Measurements from ENCODE around the gene EVPLL.
"Not testable (repeated sequence)": the region's sequence is repeated elsewhere in the genome, so short reads cannot be mapped to it uniquely, and the experiment has no call there.

Gene EVPLL

DNA sequence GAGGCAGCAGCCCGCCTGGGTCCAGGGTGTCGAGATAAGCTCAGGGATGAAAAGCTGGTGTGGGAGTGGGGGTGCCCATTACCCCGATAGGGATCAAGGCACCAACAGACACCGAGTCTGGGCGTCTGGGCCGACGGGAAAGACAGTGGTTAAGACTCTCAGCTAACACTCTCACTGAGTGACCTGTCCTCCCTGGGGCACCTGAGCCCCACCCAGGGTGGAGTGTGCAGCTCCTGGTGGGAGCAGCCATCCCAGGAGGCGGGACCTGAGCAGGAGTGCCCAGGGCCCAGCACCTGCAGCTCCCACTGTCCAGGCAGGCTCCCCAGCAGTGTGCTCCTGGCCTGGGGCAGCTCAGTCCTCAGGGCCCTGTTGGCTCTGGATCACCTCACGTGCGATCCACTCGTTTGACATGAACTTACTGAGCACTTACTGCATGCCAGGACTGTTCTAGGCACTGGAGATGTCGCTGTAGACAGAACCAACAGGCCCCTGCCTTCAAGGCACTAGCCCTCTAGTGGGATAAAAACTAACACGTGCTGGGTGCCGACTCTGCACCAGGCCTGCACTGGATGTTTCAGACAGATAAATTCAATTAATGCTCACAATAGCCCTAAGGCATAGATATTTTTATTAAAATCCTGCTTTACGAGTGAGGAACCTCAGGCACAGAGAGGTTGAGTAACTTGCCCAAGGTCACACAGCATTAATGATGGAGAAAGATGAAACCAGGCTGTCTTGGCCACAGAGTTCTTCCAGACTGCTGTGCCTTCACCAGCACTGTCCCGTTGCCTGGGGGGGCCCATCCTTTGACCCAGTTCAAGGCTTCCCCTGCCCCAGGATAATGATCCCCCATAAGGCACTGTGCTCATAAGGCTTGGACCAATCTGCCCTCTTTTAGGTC, 1.9 kb downstream of the EVPLL start:
- no peak for DNase-seq

DNA sequence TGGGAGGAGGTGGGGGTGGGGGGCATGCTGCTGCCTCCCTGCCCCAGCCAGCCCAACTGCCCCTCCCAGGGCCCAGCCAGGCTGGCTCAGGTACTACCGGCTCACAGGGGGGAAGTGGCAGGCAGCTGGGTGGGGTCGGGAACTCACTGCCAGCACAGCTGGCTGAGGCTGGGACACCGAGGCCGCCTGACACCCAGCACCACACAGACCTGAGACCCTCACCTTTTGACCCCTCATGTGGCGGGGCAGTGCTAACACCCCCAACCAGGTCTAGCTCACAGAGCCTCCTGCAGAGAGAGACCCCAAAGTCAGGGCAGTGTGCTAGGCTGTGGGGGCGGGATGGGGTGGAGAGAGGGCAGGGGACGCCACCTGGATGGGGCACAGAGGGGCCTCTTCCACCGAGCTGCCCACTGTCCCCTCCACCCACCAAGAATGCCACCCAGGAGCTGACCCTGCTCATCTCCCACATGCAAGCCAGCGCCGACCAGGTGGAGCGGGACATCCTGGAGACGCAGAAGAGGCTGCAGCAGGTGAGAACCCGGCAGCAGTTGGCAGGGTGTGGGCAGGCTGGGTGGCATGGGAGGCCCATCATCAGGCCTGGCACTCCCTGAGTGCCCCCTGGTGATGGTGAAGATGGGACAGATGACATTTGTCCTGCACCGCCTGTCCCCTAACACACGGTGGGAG, 3.0 kb downstream of the EVPLL start:
- no peak for DNase-seq

DNA sequence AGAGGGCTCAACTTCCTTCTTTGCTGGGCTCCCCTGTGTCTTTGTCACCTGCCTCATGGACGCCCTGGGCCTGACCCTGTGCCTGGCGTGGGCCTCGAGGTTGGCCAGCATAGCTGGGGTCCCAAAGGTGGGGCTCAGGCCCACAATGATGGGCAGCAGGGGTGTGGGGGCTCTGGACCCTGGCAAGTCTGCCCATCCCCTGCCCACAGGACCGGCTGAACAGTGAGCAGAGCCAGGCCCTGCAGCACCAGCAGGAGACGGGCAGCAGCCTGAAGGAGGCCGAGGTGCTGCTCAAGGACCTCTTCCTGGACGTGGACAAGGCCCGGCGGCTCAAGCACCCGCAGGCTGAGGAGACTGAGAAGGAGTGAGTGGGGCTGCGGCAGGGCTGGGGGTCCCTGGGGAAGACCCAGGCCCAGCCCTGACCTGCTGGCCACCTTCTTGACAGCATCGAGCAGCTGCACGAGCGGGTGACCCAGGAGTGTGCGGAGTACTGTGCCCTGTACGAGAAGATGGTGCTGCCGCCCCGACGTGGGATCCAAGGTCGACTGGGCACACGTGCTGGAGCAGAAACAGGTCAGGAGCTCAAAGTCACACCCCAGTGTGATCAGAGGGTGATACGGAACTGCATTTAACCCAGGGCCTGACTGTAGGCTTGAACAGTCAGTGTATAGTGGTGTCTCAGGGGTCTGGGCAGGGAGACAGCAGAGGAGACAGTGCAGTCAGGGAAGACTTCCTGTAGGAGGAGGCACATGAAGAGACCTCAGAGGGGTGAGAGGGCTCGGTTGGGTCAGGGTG, 3.8 kb downstream of the EVPLL start:
- no peak for DNase-seq

DNA sequence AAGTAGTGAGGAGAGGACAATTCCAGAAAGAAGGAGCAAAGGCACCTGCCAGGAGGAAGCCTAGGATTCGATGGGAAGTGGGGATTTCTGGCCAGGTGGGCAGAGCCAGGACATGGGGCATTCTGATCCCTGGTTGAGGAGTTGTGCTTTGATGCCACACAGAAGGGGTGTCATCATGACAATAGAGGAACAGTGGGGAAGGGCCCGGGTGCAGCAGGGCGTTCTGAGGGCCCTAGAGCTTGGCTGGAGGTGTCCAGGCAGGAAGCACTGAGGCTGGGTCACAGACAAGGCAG, 4.3 kb downstream of the EVPLL start:
- DNase-seq = no peak

DNA sequence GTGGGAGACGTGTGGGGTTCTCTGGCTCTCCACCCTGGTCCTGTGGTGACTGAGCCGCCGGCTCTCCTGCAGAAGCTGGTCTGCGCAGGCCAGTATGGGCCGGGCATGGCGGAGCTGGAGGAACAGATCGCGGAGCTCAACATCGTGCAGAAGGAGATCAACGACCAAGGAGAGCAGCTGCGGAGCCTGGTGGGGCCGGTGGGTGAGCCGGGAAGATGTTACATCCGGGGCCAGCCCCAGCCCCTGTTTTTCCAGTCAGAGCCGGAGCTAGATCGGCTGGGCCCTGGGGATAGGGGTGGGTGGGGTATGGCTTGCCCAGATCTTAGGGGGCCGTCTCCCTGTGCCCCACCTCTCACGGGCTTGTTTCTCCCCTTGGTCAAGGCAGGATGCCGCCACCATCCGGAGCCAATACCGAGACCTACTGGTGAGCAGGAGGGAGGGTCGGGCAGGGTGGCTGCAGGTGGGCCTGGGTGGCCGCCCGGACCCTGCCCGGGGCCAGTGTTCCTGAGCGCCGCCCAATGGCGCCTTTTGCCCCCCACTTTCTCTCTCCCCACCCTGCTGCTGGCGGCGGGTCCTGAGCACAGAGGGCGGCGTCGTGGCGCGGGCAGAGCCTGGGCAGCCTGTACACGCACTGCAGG, 5.0 kb downstream of the EVPLL start:
- no peak for DNase-seq

DNA sequence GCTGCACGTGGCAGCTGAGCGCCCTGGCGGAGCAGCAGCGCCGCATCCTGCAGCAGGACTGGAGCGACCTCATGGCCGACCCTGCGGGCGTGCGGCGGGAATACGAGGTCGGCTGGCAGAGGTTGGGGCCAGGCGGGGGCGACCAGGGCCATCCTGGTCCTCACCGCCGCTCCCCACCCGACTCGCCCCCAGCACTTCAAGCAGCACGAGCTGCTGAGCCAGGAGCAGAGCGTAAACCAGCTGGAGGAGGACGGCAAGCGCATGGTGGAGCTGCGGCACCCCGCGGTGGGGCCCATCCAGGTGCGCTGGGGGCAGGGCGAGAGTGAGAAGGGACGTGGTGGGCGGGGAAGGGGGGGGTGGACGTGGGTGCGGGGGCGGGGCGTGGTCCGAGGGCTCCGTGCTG, 5.5 kb downstream of the EVPLL start:
- peak; percentile 72 for DNase-seq

DNA sequence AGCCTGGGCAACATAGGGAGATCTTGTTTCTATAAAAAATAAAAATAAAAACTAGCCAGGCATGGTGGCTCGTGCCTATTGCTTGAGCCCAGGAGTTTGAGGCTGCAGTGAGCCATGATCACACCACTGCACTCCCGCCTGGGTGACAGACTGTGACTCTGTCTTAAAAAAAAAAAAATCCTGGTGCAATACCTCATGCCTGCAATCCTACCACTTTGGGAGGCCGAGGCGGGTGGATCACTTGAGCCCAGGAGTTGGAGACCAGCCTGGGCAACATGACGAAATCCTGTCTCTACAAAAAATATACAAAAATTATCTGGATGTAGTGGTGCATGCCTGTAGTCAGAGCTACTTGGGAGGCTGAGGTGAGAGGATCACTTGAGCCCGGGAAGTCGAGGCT, 6.7 kb downstream of the EVPLL start:
- not testable (repeated sequence) for DNase-seq

DNA sequence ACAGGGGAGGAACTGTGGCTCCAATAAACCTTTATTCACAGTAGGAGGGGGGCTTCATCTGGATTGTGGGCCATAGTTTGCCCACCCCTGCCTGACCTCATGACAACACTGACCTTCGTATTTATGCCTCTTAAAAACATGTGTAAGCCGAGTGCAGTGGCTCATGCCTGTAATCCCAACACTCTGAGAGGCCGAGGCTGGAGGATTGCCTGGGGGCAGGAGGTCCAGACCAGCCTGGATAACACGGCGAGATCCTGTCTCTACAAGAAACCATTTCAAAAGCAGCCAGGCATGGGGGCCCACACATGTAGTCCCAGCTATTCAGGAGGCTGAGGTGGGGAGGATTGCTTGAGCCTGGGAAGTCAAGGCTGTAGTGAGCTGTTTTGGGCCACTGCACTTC, 10.0 kb downstream of the EVPLL start:
- not testable (repeated sequence) for DNase-seq

DNA sequence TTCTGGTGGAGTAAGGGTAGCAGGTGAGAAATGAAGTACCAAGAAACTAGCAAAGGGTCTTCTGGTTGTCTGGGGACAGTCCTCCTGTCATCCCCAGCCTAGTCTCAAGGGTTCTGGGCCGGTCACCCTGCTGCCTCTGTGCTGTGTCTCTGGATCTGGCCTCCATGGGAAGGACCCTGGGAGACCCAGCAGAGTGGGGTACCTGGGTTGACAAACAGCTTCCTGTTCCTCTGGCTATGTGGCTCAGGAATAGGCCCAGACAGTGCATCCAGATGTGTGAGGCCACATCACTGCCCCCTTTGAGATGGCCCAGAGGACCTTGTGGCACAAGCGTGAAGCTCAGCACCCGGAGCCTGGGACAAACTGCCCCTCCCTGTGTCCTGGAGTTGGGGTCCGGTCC, 10.7 kb downstream of the EVPLL start:
- DNase-seq = peak; percentile 17

DNA sequence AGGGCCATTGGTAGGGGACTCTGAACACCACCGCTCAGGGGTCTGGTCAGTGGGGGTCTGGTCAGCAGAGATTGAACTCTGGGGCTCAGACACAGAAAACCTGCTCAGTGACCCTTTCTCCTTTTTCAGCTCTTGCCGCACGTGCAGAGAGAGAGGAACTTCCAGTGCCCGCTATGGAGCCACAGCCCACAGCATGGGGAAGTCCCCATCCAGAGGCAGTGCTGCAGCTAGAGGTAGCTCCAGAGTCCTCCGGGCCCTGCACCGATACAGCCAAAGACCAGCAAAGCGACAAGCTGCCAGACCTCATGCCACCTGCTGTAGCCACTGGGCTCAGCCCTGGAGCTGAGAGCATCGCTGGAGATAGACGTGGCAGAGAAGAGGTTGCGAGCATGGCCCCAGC, 11.2 kb downstream of the EVPLL start:
- DNase-seq = peak; percentile 43

DNA sequence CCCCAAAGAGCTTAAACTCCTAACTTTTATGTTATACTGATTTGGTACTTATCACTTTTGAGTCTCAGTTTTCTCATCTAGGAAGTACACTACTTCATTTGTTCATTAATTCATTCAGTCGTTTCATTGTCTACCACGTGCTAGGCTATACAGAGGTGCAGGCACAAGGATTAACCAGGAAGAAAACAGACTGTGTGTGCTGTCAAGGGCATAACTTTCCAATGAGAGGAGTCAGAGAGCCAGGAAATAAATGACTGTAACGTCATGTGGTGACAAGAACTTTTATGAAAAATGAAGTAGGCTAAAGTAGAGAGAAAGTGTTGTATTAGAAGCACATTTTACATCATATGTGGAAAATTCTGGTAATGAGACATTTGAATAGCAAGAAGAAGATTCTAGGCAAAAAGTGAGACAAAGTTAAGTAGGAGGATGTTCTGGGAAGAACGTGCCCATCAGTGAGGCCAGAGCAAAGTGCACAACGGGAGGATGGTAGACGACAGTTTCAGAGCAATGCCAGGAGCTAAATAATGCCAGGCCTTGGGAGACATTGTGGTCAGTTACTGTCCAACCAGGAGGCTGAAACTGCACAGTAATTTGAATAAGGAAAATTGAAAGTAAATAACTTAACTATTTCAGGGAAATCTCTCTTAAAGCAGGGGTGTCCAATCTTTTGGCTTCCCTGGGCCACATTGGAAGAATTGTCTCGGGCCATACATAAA, 24.5 kb downstream of the EVPLL start:
- DNase-seq = not testable (repeated sequence)

DNA sequence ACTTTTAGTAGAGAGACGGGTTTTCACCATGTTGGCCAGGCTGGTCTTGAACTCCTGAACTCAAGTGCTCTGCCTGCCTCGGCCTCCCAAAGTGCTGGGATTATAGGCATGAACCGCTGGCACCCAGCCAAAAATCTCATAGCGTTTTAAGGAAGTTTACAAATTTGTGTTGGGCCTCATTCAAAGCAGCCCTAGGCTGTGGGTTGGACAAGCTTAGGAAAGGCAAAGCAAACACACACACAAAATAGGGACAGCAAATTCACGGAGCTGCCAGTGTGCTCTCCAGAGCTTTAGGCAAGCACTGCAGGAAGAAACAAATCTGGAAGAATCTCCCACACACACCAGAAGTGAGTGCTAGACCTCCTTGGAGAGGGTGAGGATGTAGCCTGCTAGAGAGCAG, 25.6 kb downstream of the EVPLL start:
- not testable (repeated sequence) for DNase-seq

DNA sequence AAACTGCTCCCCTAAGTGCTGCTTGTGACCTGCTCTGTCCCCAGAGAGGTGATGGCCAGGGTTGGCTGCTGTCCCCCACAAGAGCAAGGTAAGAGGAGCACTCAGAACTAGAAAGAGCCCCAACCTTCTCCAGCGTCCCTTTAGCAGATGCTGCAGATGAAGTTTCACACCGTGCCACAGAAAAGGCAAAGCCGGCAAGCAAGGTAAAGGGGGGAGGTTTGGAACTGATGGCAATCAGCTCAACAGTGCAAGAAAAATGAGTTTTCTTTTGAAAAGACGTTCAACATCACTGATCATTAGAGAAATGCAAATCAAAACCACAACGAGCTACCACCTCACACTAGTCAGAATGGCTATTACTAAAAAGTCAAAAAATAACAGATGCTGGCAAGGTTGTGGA, 26.0 kb downstream of the EVPLL start:
- not testable (repeated sequence) for DNase-seq

DNA sequence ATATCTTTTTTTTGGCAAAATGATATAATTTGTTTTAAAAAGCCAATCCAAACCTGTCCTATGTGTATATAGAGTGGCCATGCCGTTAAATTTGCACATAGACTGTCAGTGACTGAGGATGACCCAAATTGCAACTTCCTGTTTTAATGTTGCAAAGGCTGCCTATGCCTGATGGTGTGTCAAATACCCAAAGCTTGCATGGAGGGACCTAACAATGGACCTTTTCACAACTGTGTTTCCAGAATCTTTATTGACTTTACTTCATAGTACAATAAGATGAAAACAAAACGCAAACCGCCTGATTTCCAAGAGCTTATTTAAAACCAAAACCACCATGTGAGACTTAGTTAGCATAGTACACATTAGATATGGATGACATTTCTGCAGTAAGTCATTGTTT, 31.3 kb downstream of the EVPLL start:
- DNase-seq = not testable (repeated sequence)

DNA sequence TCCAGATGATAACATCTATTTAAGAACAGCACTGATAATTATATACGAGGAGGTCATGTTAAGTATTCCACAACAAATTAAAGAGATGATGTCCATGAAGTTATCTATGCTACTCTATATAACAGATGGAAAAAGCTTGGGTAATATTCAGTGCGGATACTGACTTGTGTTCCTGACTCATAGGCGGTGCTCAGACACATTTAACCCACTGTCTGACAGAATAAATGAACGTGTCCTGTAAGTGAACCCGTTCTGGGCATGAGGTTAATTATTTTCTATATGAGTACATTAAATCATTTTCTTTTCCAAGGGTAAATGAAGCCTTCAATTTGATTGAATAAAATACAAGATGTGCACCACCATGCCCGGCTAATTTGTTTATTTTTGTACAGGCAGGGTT, 31.7 kb downstream of the EVPLL start:
- not testable (repeated sequence) for DNase-seq

DNA sequence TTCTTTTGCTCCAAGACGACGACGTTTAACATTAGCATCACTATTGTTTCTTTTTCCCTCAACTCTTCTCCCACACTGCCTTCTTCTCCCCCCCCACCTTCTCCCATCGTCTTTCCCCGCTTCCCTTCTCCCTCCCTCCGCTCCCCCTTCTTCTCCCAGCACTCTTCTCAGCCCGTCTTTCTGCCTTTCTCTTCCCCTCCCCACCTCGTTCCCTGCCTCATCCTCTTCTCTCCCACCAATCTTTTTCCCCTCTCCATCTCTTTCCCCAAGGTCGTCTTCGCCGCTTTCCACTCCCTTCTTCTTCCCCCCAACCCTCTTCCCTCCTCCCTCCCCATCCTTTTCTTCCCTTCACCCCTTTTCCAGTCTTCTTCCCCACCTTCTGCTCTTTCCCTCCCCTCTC, 33.2 kb downstream of the EVPLL start:
- not testable (repeated sequence) for DNase-seq

DNA sequence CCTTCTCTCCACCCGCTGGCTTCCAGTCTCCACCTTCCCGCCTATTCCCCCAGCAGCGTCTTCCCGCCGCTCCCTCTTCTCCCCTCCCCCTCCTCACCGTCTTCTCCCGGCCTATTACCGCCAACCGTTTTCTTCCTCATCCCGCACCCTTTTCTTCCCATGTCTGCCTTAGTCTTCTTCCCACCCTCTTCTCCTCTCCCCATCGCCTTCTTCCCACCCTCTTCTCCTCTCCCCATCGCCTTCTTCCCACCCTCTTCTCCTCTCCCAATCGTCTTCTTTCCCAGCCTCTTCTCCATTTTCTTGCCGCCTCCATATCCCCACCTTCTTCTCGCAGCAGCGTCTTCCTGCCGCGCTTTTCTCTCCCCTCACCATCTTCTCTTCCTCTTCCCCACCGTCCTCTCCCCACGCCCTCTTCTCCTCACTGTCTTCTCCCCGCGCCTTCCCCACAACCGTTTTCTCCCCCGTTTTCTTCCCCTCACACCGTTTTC, 33.8 kb downstream of the EVPLL start:
- peak; percentile 81 for DNase-seq

DNA sequence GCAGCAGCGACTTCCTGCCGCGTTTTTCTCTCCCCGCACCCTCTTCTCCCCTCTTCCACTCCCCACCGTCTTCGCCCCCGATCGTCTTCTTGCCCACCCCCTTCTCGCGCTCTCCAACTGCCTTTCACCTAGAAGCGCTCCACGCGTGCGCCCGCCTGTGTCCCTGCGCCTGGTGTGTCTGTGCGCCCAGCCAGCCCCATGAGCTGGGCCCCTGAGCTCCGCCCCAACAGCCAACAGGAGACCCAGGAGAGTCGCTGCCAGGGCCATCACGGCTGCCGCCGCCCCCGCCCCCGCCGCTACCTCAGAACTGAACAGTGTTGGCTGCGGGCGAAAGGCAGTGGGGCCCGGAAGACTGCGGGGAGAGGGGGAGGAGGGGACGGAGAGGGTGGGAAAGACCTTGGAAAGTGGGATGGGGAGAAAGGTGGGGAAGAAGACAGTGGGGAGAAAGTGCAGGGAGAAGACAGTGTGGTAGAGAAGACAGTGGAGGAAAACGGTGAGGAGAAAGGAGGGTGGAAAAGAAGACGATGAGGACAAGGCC, 34.5 kb downstream of the EVPLL start:
- DNase-seq = not testable (repeated sequence)

DNA sequence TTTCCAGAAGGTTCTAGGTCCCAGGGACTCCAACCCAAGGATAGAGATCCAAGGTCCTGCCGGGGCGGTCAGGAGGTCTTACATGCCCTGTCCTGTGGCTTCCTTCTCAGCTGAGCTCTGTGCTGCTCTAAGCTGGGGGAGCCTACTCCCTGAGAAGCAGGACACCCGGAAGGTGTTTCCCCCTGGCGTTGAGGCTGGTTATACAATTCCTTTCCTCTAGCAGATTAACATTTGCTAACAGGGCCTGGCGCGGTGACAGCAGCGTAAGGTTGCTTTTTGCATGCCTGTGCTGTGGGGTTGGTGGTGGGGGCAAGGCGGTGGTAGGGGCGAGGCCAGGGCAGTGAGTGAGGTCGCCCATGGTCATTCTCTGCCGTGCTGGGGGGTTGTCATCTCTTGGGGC, 43.9 kb downstream of the EVPLL start:
- DNase-seq = not testable (repeated sequence)

DNA sequence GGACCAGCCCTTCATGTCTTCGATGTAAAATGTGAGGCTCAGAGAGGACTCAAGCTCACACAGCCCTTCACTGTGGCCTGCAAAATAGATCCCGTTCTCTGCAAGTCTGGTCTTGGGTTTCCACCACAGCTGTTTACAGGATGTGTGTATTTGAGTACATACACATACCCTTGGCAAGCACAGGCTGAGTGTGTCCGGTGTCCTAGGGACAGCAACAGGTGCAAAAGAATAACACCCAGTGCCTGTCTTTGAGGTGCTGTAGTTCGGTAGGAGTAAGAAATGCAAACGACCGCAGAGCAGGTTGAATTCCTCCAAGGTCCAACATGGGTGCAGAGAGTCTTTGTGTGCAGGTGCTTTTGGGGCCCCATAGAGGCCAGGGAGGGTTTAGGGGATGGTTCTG, 44.9 kb downstream of the EVPLL start:
- DNase-seq = not testable (repeated sequence)

DNA sequence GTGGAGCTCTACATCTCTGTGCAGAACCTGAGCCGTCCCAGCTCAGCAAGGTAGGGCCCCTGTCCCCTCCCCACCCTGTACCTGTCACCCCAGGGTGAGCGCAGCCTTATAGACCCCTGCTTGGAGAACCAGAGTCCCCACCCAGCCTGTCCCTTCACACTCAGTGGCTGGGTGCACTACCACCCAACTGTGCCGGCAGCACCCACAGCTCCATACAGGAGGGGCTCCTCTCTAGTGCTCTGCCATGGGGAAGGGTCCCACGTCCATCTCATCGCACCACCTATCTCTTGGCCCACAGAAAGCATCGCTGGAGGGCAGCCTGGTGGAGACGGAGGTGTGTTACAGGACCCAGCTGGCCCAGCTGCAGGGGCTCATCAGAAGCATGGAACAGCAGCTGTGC, 45.4 kb downstream of the EVPLL start:
- not testable (repeated sequence) for DNase-seq

DNA sequence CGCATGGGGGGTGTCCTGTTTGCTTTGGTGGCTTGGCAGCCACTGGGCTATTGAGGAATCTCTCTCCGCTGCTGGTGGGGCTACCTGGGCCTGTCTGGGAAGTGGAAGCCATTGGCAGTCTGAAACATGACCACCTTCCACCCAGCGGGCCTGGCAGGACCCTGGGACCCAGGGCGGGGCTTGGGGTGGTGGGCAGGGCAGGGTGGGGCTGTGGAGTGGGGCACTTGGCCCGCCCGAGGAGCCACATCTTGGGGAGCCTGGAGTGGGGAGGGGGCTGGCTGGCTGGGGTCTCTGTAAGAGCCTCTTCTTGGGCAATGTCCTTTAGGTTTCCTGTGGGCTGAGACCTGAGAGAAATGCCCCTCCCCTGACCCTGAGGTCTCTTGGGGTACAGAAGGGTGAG, 48.0 kb downstream of the EVPLL start:
- not testable (repeated sequence) for DNase-seq

Data from activated CD8-positive, alpha-beta memory T cell treated with anti-CD3 and anti-CD28 coated beads for 24 hours (primary cell).